Loucy (cell line): ENCODE measurements around the gene AHI1.

Experiments
- CTCF ChIP-seq: fragments of 200-600 bp; sonication (generic); conservative IDR thresholded peaks from 2 replicates; pipeline ENCODE4 v1.5.1; 2014; ENCODE audit warnings: mild to moderate bottlenecking, antibody characterized with exemption, low read length
- EZH2phosphoT487 ChIP-seq: fragments of 200-600 bp; IDR thresholded peaks from 2 replicates; pipeline ENCODE4 v1.6.1; 2018; ENCODE audit warnings: antibody characterized with exemption, mild to moderate bottlenecking, moderate library complexity, borderline replicate concordance

- TF ChIP-seq EZH2phosphoT487 (no peak), CTCF (no peak)
Observed at GRCh38 chr6:135300576-135300975, 197.0 kb downstream of the AHI1 start.
